ENCODE results near the gene SLC9A9.

The SLC9A9 gene

GRCh38 chr3:143676747-143677146 is 171.5 kb downstream of the SLC9A9 start:
- no peak for DNase-seq

GRCh38 chr3:143676021-143676420 is 172.2 kb downstream of the SLC9A9 start:
- no peak for DNase-seq

- DNase-seq = peak; percentile 82
Observed at GRCh38 chr3:143674100-143674968, 173.9 kb downstream of the SLC9A9 start.

GRCh38 chr3:143672396-143673165 is 175.7 kb downstream of the SLC9A9 start:
- no peak for DNase-seq

- DNase-seq = no peak
Observed at GRCh38 chr3:143671626-143672025, 176.6 kb downstream of the SLC9A9 start.

- DNase-seq = no peak
Observed at GRCh38 chr3:143668924-143669790, 179.1 kb downstream of the SLC9A9 start.

- DNase-seq = no peak
Observed at GRCh38 chr3:143668385-143668784, 179.9 kb downstream of the SLC9A9 start.

GRCh38 chr3:143661677-143662076 is 186.6 kb downstream of the SLC9A9 start:
- DNase-seq = no peak

GRCh38 chr3:143658861-143659260 is 189.4 kb downstream of the SLC9A9 start:
- DNase-seq = no peak

- DNase-seq = no peak
Observed at GRCh38 chr3:143658116-143658515, 190.2 kb downstream of the SLC9A9 start.

GRCh38 chr3:143657391-143657790 is 190.9 kb downstream of the SLC9A9 start:
- DNase-seq = no peak

- DNase-seq = no peak
Observed at GRCh38 chr3:143654906-143655305, 193.4 kb downstream of the SLC9A9 start.

- no peak for DNase-seq
Observed at GRCh38 chr3:143653935-143654334, 194.3 kb downstream of the SLC9A9 start.

- no peak for DNase-seq
Observed at GRCh38 chr3:143653493-143653892, 194.8 kb downstream of the SLC9A9 start.

- no peak for DNase-seq
Observed at GRCh38 chr3:143652118-143652517, 196.2 kb downstream of the SLC9A9 start.

GRCh38 chr3:143650827-143651226 is 197.4 kb downstream of the SLC9A9 start:
- no peak for DNase-seq

GRCh38 chr3:143650120-143650519 is 198.1 kb downstream of the SLC9A9 start:
- no peak for DNase-seq

- DNase-seq = no peak
Observed at GRCh38 chr3:143648708-143649107, 199.6 kb downstream of the SLC9A9 start.

GRCh38 chr3:143648218-143648617 is 200.1 kb downstream of the SLC9A9 start:
- DNase-seq = no peak

GRCh38 chr3:143644370-143645089 is 203.7 kb downstream of the SLC9A9 start:
- DNase-seq = peak; percentile 69

- no peak for DNase-seq
Observed at GRCh38 chr3:143643905-143644304, 204.4 kb downstream of the SLC9A9 start.

- DNase-seq = no peak
Observed at GRCh38 chr3:143640774-143641173, 207.5 kb downstream of the SLC9A9 start.
